Stomach (tissue), 9 donors: Measurements from ENCODE around the gene TAF6. TPM values are rescaled to one million over a fixed set of nuclear protein-coding genes. Genes with fewer than 3 reads are reported as not detected.
A peak's percentile ranks its signal among the peaks of the same experiment; 100 is the strongest.

Source experiments
- DNase-seq, 2 donors: peaks; one replicate each; pipeline versions ENCODE4 v3.0.0 to v3.0.0-alpha.2; 2013 to 2019
- H3K27ac ChIP-seq, 5 donors: fragments of 200-600 bp in 4 of 5; sonication (generic) in 4 of 5; one replicate each; pipeline ENCODE4 v1.5.1; 2013 to 2019; ENCODE audit warnings: mild to moderate bottlenecking in 1 of 5, moderate library complexity in 1 of 5
- H3K27me3 ChIP-seq, 3 donors: fragments of 200-600 bp; sonication (generic); one replicate each; pipeline ENCODE4 v1.5.1; 2017 to 2019; ENCODE audit warnings: mixed run types in 1 of 3
- H3K36me3 ChIP-seq, 4 donors: fragments of 200-600 bp; sonication (generic); 1 replicate in 3 of 4; 2 replicates in 1 of 4; pipeline ENCODE4 v1.5.1; 2016 to 2019
- H3K4me1 ChIP-seq, 4 donors: fragments of 200-600 bp; sonication (generic); one replicate each; pipeline ENCODE4 v1.5.1; 2016 to 2019
- H3K4me3 ChIP-seq, 4 donors: fragments of 200-600 bp; sonication (generic) in 3 of 4; one replicate each; pipeline ENCODE4 v1.5.1; 2016 to 2019; ENCODE audit warnings: mild to moderate bottlenecking in 1 of 4
- H3K9me3 ChIP-seq, 4 donors: fragments of 200-600 bp; sonication (generic); one replicate each; pipeline ENCODE4 v1.5.1; 2016 to 2019
- CTCF ChIP-seq, 7 experiments: fragments of 450-650 bp in 4 of 7; fragments of 200-600 bp in 3 of 7; sonication (generic) in 3 of 7; IDR thresholded peaks; one replicate each; pipeline ENCODE4 v1.5.1; 2016 to 2019; ENCODE audit warnings: antibody characterized with exemption in 7 of 7, control low read depth in 2 of 7, mild to moderate bottlenecking in 1 of 7
- EP300 ChIP-seq: sonication (generic); formaldehyde crosslinking; IDR thresholded peaks from one replicate; pipeline ENCODE4 v1.6.1; 2017; ENCODE audit warnings: antibody characterized with exemption
- POLR2A ChIP-seq, 4 donors: fragments of 450-650 bp; IDR thresholded peaks; one replicate each; pipeline ENCODE4 v1.6.1; 2016; ENCODE audit warnings: antibody characterized with exemption in 4 of 4, control low read depth in 2 of 4, mild to moderate bottlenecking in 1 of 4, moderate library complexity in 1 of 4
- POLR2AphosphoS5 ChIP-seq, 3 donors: sonication (generic); formaldehyde crosslinking; IDR thresholded peaks; one replicate each; pipeline ENCODE4 v1.6.1; 2016; ENCODE audit warnings: antibody characterized with exemption in 3 of 3
- WGBS, 5 donors: extraction: QIAGEN DNeasy Blood & Tissue Kit in 3 of 5; methylation state at CpG; one replicate each; pipeline versions ENCODE4 v1.1.5 to v1.1.7; 2013 to 2018; 5-methylcytosine and 5-hydroxymethylcytosine counted together
- intact Hi-C: fragments of 100-400 bp; cut with DNase I; formaldehyde crosslinking; loops from one replicate; pipeline ENCODE4 v1.15.1; 2023; ENCODE audit warnings: low total_unique reads
- polyA plus RNA-seq, 3 donors: library from polyadenylated mRNA; stranded (reverse); fragments of 200-250 nt; gene quantifications; one replicate each; pipeline ENCODE4 v1.2.3, GENCODE V29; 2013
- total RNA-seq, 5 donors: library from RNA; depleted of rRNA; stranded (reverse); fragments of >200 nt; gene quantifications; one replicate each; pipeline versions ENCODE4 v1.1.0 to v1.2.3, GENCODE V29; 2014 to 2016
- donor health status: healthy with polysubstance abuse.
- donor health status: Bipolar disorder and iron deficiency.
- donor health status: healthy.

The TAF6 gene
- total and polyA plus RNA-seq, 8 donors: 15.4 to 106 (median 28.4) TPM

- peaks cover 64 to 96% (median 92%) of the 10 kb centered on the region in 4 donors for H3K36me3 ChIP-seq
- H3K9me3 ChIP-seq: no peaks in the 10 kb centered on the region
- H3K27ac ChIP-seq: no peak overlapping the region
- DNase-seq: no peak
- no peak overlapping the region for H3K4me3 ChIP-seq
- TF ChIP-seq POLR2AphosphoS5 (IDR thresholded peaks at IDR 0.05): no peak
- intact Hi-C loops: no loop called here
- H3K27me3 ChIP-seq: no peaks in the 10 kb centered on the region
- WGBS, 5 donors: 82 to 89% (median 84%) methylated on average over 24 to 25 of the region's 25 CpGs
- H3K4me1 ChIP-seq: peaks cover 5 to 12% (median 6%) of the 10 kb centered on the region in 4 donors
Measured at GRCh38 chr7:100107125-100107737, 11.9 kb downstream of the TAF6 start.

DNA sequence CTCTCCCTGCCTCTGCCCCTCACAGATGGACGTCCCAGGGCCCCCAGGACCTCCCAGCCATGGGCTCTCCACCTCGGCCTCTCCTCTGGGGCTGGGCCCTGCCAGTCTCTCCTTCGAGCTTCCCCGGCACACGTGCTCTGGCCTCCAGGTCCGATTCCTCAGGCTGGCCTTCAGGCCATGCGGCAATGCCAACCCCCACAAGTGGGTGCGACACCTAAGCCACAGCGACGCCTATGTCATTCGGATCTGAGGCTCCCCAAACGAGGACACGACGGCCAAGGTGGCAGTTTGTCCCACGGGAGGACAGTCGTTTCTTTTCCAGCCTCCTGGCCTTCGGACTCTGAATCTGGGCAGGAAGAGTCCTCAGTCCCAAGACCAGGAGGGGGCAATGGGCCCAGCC lies 12.5 kb downstream of the TAF6 start:
- 81 to 86% (median 83%) methylated on average over 17 of the region's 17 CpGs for WGBS, 5 donors
- no peaks in the 10 kb centered on the region for H3K9me3 ChIP-seq
- DNase-seq: no peak
- H3K27me3 ChIP-seq: no peaks in the 10 kb centered on the region
- H3K4me3 ChIP-seq: no peak overlapping the region
- intact Hi-C loops: no loop called here
- H3K4me1 ChIP-seq: peaks cover 6 to 14% (median 11%) of the 10 kb centered on the region in 4 donors
- TF ChIP-seq POLR2AphosphoS5 (IDR thresholded peaks at IDR 0.05) (no peak), CTCF (IDR thresholded peaks at IDR 0.05) (no peak), POLR2A (IDR thresholded peaks at IDR 0.05) (no peak), EP300 (no peak)
- peaks cover 58 to 90% (median 86%) of the 10 kb centered on the region in 4 donors for H3K36me3 ChIP-seq
- no peak overlapping the region for H3K27ac ChIP-seq

GRCh38 chr7:100105534-100105933 lies 13.6 kb downstream of the TAF6 start:
- no peak overlapping the region for H3K27ac ChIP-seq
- H3K36me3 ChIP-seq: peaks cover 53 to 79% (median 75%) of the 10 kb centered on the region in 4 donors
- no peak for TF ChIP-seq POLR2AphosphoS5 (IDR thresholded peaks at IDR 0.05)
- no peak for TF ChIP-seq POLR2A (IDR thresholded peaks at IDR 0.05)
- H3K4me3 ChIP-seq: no peak overlapping the region
- H3K9me3 ChIP-seq: no peaks in the 10 kb centered on the region
- no peaks in the 10 kb centered on the region for H3K27me3 ChIP-seq
- no peak for DNase-seq
- intact Hi-C loops: no loop called here
- peaks cover 6 to 19% (median 14%) of the 10 kb centered on the region in 4 donors for H3K4me1 ChIP-seq
- WGBS, 5 donors: 93 to 100% (median 96%) methylated on average over 4 of the region's 4 CpGs

- 81 to 91% (median 88%) methylated on average over 17 of the region's 17 CpGs for WGBS, 5 donors
- no peaks in the 10 kb centered on the region for H3K27me3 ChIP-seq
- H3K27ac ChIP-seq: peak overlapping the region in 1 of 5 donors; percentile 96
- DNase-seq: no peak
- peaks cover 47 to 68% (median 66%) of the 10 kb centered on the region in 4 donors for H3K36me3 ChIP-seq
- no peak for TF ChIP-seq POLR2AphosphoS5 (IDR thresholded peaks at IDR 0.05)
- TF ChIP-seq CTCF (IDR thresholded peaks at IDR 0.05): no peak
- TF ChIP-seq POLR2A (IDR thresholded peaks at IDR 0.05): no peak
- TF ChIP-seq EP300: no peak
- no peak overlapping the region for H3K4me3 ChIP-seq
- intact Hi-C loops: no loop called here
- H3K9me3 ChIP-seq: no peaks in the 10 kb centered on the region
- peaks cover 19 to 38% (median 34%) of the 10 kb centered on the region in 4 donors for H3K4me1 ChIP-seq
Measured at GRCh38 chr7:100102950-100103840, 16.0 kb downstream of the TAF6 start.

DNA sequence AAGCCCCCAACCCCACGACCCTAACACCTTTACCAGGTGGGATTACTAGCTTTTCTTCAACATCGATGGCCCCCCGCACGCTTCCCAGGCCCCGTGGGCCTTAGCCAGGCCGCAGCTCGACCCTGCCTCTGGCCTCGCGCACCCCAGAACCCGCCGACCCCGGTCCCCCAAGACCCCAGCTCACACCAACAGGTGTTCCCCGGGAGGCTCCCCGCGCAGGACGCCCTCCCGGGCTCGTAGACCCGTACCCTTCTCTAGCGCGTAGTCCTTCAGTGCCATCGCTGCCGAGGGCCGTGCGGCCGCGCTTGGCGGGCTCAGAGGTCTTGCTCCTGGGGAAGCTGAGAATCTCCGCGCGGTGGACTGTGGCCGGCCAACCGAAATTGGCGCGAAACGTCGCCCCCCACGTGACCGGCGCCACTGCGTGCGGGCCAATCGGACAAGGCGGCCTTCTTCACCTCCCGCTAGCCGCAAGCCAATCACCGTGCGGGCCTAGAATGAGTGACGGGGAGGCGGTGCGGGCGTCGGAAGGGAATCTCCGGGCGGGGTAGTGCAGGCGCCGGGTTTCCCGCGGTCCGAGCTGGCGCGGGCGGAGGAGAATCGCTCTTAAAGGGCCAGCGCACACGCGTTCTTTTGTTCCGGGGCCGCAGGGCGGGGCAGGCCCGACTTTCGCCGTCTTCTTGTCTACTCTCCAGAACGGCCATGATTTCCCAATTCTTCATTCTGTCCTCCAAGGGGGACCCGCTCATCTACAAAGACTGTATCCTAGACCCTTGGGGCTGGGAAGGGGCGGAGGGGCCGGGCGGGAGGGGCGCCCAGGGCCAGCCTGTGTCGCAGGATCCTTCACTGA lies 17.9 kb downstream of the TAF6 start, which contains the start of the genes AP4M1 and MCM7:
AP4M1 (plus strand) TSS at position 628 of the 847 bp plus-strand sequence; CDS start at position 700, 72 bp downstream.
MCM7 (minus strand) TSS at position 382 of the 847 bp plus-strand sequence; CDS start at position 279, 103 bp downstream.
- 0 to 1% (median 1%) methylated on average over 33 to 80 of the region's 80 CpGs for WGBS, 5 donors
- DNase-seq: peak; percentile 99 to 100
- Histone ChIP-seq H3K36me3 (peaks cover 48 to 68% (median 66%) of the 10 kb centered on the region in 4 donors), H3K27ac (peak within 1 kb of the TSS; percentile 92 to 97 (median 96)), H3K27me3 (no peaks in the 10 kb centered on the region), H3K9me3 (no peaks in the 10 kb centered on the region), H3K4me3 (peak within 1 kb of the TSS; percentile 87 to 96 (median 90)), H3K4me1 (peaks cover 19 to 42% (median 34%) of the 10 kb centered on the region in 4 donors)
- intact Hi-C loops: no loop called here
- no peak for TF ChIP-seq CTCF (IDR thresholded peaks at IDR 0.05)
- TF ChIP-seq EP300: no peak
- peak; percentile 45 to 84 (median 76) for TF ChIP-seq POLR2AphosphoS5 (IDR thresholded peaks at IDR 0.05)
